ENCODE measurements around the gene SLC6A15.

SLC6A15 gene

DNA sequence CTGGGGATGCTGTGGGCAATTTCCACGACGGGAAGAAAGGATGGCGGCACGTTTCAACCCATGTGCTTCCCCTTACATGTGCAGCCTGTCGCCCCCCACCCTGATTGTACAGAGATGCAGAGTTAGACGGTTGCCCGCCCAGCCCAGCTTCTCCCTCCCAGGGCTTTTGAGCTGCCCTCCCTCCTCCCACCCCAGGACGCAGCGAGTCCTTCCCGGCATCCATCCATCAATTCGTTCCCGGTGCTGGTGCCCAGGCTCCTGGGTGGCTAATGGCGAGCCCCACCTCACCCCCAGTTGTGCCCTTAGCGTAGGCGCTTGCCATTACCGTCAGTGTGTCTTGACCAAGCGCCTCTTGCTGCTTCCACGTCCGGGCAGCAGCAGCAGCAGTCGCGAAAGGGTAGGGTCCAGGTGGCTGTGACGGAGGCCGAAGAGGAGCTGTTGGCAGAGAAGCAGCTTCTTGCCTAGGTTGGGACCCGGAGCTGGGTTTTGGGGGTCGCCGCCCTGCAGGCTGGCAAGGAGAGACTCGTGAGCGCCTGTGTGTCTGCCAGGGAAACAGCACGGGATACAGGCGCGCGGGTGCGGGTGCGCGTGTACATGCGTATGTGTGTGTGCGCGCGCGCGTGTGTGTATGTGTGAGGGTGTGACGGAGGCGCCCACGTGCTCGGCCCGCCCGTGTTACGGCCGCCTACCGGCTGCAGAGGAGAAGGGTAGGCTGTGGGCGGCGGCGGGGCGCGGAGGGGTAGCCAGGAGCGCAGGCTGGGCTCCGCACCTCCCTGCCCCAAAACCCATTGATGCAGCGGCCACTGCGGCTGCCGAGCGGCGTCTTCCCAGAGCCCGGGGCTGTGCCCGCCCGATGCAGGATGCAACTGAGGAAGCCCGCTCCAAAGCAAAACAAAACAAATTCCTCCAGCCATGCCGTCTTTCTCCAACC, at the start of gene SLC6A15:
SLC6A15 (minus strand) TSS at position 602 of the 931 bp plus-strand sequence. CDS start 20,679 bp downstream, outside the sequence.
- DNase-seq (ENCODE audit: low read depth), result peak; percentile 60

DNA sequence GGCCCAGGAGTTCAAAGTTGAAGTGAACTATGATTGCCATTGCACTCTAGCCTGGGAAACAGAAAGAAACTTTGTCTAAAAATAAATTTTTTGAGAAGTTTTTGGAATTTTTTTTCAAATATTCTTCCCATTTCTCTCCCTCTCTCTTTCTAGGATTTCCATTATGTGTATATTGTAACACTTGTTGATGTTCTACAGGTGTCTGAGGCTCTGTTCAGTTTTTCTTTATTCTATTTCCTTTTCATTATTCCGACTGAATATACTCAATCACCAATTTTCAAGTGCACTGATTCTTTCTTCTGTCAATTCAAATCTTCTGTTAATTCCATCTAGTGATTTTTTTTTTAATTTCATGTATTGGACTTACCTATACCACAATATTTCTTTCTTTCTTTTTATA, 48.3 kb upstream of the SLC6A15 start:
- no peak for DNase-seq (ENCODE audit: low read depth)

DNA sequence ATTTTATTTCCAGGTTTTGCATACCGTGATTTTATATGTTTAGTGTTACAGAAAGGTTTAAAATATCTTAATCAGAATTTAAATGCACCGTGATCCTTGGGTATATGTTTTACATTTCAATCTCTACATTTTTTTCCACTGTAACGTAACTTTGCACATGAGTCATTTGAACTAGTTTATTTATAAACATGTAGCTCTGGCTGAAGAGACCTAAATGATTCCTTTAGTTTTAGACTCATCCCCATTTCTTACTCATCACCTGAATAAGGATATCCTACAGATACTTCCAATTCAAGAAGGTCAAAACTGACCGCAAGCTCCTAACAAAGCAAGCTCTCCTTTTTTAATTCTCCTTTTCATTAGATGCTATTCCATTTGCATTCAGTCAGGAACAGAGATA, 42.7 kb upstream of the SLC6A15 start:
- DNase-seq (ENCODE audit: low read depth), result no peak

DNA sequence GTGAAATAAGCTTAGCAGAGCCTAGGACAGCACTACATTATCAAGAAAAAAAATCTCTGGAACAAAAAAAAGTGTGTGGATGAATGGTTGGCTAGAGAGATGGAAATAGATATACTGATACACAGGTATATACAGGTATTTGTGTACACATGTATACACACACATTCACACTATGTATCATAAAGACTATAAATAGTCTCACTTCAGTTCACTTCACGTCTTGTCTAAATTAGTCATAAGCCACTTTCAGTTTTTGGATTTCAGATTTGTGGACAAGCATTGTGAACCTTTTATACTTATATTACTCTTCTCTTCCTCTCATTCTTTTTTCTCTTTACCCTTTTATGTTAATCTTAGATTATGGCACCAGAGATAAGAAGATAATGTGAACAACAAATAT, 41.8 kb upstream of the SLC6A15 start:
- DNase-seq (ENCODE audit: low read depth), result no peak

DNA sequence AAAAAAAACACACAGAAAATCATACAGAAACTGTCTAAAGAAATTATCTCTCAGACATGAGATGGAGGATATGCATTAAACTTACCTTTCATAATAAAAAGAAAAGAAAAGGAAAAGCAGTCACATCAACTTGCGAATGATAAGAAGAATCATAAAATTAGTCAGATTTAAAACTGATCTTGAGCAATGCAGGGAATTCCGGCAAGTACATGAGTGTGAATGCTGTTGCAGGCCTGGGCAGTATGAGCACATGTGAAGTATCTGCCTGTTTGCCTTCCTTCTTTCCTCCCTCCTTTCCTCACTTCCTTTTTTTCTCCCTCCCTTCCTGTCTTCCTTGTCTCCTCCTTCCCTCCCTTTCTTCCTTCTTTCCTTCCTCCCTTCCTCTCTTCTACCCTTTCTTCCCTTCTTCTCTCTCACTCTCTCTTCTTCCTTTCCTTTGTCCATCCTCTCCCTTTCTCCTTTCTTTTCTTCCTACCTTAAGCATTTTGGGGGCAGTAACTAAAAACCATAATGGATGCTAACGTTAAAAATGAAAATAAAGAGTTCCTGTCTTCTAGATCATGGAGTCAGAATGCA, 38.5 kb upstream of the SLC6A15 start:
- DNase-seq (ENCODE audit: low read depth), result no peak

DNA sequence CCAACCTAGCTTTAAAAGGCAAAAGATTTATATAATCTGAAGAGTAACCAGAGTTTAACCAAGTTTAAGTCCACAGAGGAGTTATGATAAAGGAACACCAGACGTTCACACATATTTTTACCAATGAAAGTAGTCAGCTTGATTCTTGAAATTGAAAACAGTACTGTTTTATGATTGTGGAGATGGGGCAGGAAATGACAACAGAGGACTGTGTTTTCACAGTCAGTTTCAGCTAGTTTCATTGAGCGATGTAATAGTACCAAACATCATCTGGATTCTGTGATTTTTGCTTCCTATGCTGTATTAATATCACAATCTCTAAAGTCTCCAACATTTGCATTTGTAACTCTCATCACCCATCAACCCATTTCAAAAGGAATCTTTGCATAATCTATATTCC, 34.2 kb upstream of the SLC6A15 start:
- DNase-seq (ENCODE audit: low read depth), result no peak

DNA sequence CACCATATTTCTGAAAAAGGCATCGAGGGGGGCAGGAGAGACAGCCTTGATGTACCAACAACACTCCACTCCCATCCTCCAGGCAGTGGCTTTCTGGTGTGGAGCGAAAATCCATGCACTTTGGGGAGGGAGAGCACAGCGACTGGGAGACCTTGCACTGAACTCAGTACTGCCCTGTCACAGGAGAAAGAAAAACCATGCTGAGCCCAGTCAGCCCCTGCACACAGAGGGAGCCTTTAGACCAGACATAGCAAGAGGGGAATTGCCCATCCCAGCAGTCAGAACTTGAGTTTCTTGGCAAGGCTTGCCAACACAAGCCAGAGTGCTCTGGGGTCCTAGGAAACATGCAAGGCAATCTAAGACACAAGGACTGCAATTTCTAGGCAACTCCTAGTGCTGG, 24.8 kb upstream of the SLC6A15 start:
- DNase-seq (ENCODE audit: low read depth), result no peak

DNA sequence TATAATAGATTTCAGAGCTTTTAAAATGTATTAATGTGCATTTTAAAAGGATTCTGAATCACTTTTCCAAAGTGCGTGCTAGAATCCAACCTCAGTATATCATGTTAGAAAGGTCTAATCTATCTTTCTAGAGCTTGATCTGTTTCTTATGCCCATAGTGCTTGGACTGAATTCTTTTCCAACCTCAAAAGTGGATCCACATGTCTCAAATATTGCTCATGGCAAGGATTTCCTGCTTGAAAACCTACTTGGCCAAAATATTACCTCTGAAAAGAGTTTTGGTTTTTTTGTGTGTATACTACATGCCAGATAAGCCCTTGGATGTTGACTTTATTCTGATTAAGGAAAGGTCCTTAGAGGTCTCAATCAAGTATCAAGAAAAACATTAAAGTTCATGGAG, 16.9 kb upstream of the SLC6A15 start:
- DNase-seq (ENCODE audit: low read depth), result no peak

DNA sequence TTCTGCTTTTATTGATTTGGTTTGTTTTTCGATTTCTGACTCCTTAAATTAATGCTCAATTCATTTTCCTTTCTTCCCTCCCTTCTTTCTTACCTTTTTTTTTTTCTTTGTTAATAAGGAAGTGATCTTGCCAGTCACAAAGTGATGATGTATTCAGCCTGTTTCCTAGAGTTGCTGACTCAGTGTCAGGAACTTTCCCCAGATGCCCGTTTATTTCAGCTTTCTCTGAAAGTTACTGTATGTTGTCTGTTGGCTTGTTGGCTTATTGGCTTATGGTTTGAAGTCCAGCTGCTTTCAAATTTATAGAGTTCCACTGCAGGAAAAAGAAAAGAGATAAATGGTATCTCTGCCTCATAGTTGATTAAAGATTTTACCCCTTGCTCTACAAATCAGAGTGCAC, 12.4 kb upstream of the SLC6A15 start:
- peak; percentile 36 for DNase-seq (ENCODE audit: low read depth)

DNA sequence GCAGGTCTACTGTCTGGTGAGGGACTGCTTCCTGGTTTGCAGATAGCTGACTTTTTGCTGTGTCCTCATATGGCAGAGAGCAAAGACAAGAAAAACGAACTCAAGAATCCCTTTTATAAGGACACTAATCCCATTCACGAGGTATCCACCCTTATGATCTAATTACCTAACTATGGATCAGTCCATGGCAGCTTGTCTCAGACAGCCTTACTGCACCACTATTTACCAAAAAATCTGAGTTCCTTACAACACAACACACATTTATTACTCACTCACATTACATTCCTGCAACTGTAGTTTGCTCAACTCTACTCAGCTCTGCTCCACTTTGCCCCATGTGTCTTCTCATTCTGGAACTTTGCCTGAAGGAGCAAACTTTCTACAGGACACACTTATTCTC, 10.1 kb upstream of the SLC6A15 start:
- peak; percentile 29 for DNase-seq (ENCODE audit: low read depth)

DNA sequence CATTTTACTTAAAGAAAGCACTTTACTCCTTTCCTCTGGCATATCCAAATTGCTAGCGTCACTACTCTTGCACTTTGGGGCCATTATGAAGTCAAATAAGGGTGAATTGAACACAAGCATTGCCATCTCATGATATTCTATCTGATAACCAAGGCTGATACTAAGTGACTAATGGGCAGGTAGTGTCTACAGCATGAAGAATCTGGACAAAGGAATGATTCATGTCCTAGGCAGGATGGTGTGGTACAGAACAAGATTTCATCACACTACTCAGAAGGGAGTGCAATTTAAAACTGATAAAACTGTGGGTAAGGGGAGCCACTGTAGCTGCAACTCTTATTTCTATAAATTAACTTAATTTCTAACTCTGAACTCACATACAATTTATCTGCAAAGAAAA, 7.7 kb upstream of the SLC6A15 start:
- DNase-seq (ENCODE audit: low read depth), result no peak

DNA sequence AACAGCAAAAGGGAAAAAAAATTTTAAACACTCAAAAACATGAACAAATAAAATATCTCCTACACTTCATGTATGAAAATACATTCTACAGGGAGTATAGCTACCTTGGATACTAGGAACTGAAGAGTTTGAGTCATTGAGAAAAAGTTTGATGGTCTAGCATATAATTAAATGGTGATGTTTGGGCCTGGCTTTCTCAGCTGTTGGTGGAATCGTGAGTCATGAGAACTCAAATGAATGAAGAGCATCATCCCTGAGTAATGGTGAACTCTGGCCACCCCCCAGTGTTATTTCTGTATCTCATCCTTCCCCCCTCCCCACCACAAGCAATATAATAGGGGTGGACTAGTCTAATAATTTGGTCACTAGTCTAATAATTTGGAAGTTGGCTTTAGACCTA, 6.7 kb upstream of the SLC6A15 start:
- DNase-seq (ENCODE audit: low read depth), result peak; percentile 60

DNA sequence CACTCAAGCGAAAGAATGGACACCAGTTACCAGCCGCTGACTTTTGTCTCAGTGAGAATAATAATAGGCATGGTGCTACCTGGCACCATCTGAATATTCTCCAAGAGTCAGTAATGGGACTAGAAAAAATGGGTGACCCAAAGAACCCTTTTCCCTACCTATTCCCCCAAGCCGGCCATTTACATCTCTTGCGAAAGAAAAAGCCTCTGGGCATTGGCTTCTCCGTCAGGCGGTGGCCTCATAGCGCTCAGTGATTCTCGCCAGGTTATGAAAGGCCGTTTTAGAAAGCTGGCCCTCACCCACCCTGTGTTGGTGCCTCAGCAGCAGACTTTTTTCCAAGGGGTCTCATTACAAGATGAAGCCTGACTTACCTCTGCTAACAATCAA, 523 bp upstream of the SLC6A15 start:
- DNase-seq (ENCODE audit: low read depth), result peak; percentile 38

DNA sequence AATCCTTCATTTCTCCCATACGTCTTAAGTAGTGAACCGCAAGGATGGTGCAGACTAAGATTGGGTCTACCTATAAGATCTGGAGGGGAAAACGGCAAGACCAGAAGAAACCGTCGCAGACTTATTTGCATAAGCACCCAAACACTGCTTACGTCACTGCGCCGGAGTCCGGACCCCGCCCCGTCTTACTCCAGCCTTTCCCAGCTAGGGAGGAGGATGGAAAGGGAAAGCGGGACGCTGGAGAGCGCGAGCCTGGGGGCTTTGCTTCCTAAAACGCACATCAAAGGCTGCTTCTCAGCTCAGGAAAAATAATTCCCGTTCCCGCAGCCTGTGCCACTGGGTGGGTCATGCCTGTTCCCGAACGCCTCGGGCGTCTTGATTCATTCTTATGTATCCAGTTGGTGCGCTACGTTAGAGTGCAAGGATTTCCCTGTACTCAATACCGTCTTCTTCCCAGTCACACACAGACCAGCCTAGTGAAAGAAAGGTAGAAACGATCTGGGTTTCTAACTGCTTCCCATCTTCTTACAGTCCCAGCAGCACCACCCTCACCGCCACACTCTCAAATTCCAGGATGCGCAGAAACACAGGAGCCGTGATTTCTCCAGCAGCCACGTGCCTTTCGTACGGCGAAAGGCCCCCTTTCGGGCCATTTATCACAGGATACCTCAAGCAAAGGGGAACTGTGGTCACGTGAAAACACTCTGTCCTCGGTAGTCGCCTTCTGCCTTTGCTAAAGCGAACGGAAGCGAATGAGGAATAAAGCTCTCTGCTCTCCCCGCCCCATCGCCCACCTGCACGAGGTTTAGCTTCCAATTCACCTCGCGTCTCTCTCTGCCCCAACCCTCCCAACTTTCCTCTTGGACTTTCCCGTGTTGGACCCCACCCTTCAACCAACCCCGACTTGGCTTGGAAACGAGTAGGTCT, 1.1 kb downstream of the SLC6A15 start:
- DNase-seq (ENCODE audit: low read depth), result peak; percentile 69

DNA sequence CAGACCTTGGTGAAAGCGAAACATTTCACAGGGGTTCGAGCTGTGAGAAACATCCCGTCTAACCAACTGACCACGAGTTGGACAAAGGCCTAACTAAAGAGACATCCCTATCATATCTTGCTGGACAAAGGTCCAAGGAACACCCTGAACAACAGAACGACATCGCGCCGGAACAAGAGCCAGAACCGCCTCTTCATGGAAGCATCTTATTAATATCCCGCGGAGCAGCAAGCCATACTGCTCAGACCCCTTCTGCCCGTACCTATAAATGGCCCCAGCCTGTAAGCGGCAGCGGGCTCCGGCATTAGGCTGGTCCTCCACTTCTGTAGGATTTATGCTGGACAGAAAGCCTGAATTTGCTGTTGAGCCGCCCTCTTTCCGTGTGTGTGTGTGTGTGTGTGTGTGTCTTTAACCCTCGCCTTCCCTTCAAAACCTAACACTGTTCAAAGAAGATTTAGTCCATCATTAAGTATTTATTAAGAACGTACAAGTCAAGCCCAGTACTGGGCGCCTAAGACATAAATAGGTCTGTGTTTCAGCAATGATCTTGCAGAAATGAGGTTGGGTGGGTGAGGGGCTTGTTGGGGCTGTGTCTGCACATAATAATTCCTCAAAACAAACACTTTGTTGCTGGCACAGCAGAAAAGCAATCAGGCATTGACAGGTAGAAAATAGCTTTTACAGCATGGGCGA, 1.9 kb downstream of the SLC6A15 start:
- no peak for DNase-seq (ENCODE audit: low read depth)

DNA sequence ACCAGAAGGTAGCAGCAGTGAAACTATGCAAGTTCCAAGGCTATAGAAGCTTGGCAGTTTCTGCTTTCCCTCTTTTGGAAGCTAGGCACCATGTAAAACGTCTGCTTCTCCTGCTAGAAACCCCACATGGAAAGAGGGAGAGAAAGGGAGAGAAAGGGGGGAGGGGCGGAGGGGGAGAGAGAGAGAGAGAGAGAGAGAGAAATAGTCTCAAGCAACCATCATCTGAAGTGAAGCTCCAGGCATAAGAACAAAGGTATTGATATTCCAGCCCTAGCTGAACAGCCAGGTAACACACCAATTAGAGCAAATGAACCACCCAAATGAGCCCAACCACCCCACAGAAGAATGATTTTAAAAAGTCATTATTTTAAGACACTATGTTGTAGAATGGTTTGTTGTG, 8.5 kb downstream of the SLC6A15 start:
- no peak for DNase-seq (ENCODE audit: low read depth)

DNA sequence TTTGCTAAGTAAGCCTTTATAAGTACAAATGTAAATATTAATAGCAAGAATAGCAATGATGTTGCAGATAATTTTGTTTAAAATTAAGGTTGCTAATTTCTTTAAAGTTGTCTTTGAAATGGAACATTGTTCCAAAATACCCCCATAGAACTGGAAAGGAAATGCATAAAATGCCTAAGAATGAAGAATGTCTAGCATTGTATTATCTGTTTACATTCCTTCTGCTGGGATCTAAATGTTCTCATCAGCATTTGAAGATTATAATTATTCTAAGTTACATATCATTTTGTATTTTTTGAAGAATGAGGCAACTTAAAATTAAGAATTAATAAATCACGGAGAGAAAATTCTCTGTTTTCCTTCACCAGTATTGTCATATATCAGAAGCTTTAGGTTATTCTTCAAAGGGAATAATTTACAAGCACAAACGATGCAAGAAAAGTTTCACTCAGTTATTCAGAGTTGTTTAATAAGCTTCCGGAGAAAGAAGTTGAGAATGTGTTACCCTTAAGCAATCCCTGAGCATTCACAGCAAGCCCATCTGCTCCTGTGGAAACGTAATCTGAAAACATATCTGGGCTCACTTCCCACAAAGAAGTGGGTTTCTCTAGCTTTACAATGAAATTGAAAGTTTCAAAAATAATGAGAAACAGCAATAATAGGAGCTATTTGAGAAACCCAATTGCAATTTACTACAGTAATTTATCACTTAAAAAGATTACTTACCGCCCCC, 21.3 kb downstream of the SLC6A15 start:
- no peak for DNase-seq (ENCODE audit: low read depth)

DNA sequence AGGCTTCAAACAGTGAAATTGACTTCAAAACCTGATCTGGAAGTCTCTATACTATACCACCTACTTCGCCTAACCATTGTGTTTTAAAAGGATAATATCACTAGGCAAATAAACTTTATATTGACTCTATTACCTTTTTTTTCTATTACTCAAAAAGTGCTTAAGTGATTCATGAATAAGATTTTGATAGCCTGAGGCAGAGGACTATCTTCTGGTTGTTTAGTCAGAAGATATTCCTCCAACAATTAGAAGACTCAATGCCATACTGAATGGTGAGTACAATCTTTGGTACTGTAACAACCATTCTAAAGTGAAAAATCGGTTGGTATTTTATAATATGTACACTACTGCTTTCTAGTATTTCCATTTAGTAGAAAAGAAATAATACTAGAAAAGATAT, 22.8 kb downstream of the SLC6A15 start:
- DNase-seq (ENCODE audit: low read depth), result no peak

DNA sequence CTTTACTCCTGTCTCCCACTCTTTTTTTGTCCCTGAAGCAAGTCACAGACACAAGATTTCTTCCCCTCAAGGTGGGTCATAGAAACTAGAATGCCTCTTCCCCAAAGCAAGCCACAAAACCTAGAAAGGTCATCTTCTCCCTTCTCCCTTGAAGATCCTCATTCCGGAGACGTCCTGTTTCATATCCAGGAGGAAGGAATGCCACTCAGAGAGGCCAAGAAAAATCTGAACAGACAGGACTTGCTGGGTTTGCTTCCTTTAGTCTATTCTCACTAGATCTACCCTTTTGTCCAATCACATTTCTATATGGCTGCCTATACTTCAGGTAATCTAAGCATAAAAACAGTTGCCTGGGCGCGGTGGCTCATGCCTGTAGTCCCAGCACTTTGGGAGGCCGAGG, 23.7 kb downstream of the SLC6A15 start:
- no peak for DNase-seq (ENCODE audit: low read depth)

DNA sequence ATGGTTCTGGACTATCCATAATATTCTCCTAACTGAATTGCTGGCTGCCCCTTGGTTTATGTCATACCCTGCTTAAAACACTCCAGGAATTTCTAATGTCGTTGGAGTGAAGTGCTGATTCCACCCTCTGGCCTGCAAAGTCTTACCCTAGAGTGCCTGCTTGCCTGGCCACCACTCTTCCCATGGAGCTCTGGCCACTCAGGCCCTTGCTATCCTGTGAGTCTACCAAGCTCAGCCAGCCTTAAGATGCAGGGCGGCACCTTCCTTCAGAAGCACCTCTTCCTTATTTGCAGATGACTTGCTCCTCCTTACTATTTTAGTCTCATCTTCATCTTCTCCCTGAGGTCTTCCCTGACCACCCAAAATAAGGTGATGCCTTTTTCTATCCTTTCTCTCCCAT, 35.3 kb downstream of the SLC6A15 start:
- DNase-seq (ENCODE audit: low read depth), result no peak

DNA sequence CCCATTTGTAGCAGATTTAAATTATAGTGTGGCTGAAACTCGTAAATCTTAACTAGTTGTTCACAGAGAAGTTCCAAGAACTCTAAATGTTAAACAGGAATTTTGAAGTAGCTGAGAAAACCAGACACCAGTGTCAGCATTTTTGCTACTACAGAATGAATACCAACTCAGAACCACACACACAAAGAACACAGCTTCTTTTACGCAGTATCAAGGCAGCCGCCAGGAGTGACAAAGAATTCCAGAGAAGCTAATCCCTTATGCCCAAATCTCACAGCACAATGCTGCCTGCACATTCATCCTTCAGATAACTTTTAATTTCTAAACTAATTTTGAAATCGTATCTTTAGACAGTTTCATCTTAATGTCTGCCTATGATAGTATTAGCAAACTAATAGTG, 37.4 kb downstream of the SLC6A15 start:
- no peak for DNase-seq (ENCODE audit: low read depth)

DNA sequence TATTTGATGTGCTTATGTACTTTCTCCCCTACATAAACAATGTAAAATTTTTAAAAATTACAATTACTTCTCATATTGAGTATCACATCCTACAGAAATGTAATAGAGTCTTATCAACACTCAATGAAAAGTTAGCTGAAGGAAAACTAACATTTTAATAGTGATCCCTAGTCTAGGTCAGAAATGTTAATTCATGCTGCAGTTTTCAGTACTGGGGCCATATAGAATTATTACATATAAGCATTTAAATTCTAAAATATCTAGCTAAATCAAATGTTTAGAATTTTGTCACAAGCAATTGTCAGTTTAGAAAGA, 37.8 kb downstream of the SLC6A15 start:
- DNase-seq (ENCODE audit: low read depth), result no peak

Measured in HS-5 (cell line).